Activated naive CD8-positive, alpha-beta T cell treated with anti-CD3 and anti-CD28 coated beads, Interleukin-2, amount 10 ng/mL, durations not matched to agents 7 days and 5 days (primary cell): ENCODE data around the gene SLC10A7. TPM values are rescaled to one million over a fixed set of nuclear protein-coding genes. Genes with fewer than 3 reads are reported as not detected.

Experiments
- microRNA-seq: library from miRNA; unstranded; fragments of <30 nt; microRNA quantifications from one replicate; pipeline ENCODE4 v1.2.0, GENCODE V29; 2022
- total RNA-seq, 2 experiments: library from RNA; stranded (reverse); gene quantifications; one replicate each; pipeline ENCODE4 v1.2.3, GENCODE V29; 2021

The SLC10A7 gene
- total RNA-seq, 2 experiments from 2014 or later, result 19.5 to 19.7 TPM

Small RNAs within 50 kb of the gene (microRNA-seq; reads per million reads assigned to microRNA genes)
- gene MIR7849, result not detected

Other genes with a start within 250 kb of the SLC10A7 start
- not detected for gene POU4F2, start 117.0 kb upstream of the SLC10A7 start, total RNA-seq